ENCODE data around the gene HBQ1.
"Not testable (repeated sequence)": the region's sequence is repeated elsewhere in the genome, so short reads cannot be mapped to it uniquely, and the experiment has no call there.

The HBQ1 gene

DNA sequence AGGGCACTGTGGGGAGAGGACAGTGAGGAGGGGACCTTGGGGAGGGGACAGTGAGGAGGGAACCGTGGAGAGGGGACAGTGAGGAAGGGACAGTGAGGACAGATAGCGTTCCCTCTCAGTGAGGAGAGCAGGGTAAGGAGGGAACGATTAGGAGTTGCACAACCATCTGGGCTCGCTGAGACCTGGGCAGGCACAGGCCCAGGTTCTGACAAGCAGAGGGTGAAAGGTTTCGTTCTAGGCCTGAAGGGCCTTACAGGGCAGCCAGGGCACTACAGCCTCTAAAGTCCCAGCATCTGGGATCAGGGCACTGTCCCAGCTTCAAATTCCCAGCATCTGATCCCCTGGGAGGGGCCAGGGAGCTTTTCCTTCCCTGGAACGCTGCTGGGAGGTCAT lies 27.1 kb upstream of the HBQ1 start:
- H3K27ac Mint-ChIP-seq, H3K4me3 Mint-ChIP-seq, H3K36me3 Mint-ChIP-seq, DNase-seq, H3K9me3 Mint-ChIP-seq, CTCF ChIA-PET: not testable (repeated sequence)
- Mint-ChIP-seq H3K27me3 (peaks cover 74% of the 10 kb centered on the region), H3K4me1 (peaks cover 11% of the 10 kb centered on the region)

DNA sequence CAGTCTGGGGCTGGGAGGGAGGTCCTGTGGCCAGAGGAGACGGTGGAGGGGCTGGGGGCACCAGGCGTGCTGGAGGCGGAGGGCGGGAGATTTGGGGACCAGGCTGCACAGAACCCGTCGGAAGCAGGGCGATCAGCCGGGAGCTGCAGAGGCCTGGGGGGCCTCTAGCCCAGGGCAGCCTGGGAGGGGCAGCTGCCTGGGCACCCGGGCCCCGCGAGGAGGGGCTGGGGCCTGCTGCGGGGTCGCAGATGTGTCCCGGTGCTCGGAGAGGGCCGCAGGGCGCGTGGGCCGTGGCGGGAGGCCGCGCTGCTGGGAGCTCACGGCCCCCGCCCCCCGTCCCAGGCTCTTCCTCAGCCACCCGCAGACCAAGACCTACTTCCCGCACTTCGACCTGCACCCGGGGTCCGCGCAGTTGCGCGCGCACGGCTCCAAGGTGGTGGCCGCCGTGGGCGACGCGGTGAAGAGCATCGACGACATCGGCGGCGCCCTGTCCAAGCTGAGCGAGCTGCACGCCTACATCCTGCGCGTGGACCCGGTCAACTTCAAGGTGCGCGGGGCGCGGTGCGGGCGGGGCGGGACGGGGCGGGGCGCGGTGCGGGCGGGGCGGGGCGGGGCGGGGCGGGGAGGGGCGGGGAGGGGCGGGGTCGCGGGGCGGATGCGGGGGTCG lies 26.6 kb upstream of the HBQ1 start:
- Mint-ChIP-seq H3K4me1 (peaks cover 11% of the 10 kb centered on the region), H3K27me3 (peaks cover 72% of the 10 kb centered on the region)
- DNase-seq, CTCF ChIA-PET, H3K27ac Mint-ChIP-seq, H3K9me3 Mint-ChIP-seq, H3K4me3 Mint-ChIP-seq, H3K36me3 Mint-ChIP-seq: not testable (repeated sequence)

DNA sequence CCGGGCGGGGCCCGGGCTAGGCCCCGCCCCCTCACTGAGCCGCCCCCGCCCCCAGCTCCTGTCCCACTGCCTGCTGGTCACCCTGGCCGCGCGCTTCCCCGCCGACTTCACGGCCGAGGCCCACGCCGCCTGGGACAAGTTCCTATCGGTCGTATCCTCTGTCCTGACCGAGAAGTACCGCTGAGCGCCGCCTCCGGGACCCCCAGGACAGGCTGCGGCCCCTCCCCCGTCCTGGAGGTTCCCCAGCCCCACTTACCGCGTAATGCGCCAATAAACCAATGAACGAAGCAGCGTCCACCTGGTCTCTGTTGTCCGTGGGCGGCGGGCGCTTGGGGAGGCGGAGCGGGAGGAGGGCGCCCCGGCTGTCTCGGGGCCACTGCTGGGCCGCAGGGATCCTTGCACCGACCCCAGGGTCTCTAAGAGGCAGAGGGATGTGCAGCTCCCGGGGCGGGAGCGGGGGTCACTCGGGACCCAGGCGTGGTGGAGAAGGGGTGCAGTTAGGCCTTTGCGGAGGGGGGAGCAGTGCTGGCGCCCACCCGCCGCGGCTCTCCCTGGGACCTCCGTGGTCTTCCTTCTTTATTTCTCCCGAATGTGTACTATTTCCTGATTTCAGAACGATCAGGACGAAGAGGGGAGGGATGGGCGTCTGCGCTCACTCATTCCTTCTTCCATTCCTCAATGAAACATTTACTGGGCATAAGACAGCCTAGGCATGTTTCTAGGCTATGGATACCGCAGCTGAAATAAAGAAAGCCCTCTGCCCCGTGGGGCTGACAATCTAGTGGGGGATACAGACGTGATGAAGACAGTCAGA lies 25.8 kb upstream of the HBQ1 start:
- CTCF ChIA-PET: no interaction called here
- peaks cover 71% of the 10 kb centered on the region for H3K27me3 Mint-ChIP-seq
- no peaks in the 10 kb centered on the region for H3K36me3 Mint-ChIP-seq

DNA sequence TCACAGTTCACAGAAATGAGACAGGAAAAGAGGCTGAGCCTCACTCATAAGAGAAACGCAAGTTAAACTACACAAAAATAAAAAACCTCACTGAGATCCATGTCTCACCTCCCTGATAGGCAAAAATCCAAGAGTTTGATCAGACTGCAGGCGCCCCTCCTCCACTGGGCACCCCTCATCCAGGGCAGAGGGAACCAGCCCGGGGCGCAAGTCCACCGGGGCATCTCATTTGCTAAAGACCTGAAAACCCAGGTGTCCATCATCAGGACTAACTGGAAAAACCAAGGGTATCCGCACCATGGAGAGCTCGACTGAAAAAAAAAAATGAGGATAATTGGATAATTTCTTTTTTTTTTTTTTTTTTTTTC lies 25.2 kb upstream of the HBQ1 start:
- Mint-ChIP-seq H3K27me3 (peaks cover 70% of the 10 kb centered on the region), H3K9me3 (no peaks in the 10 kb centered on the region), H3K36me3 (no peaks in the 10 kb centered on the region), H3K27ac (peak overlapping the region; percentile 4), H3K4me1 (peaks cover 11% of the 10 kb centered on the region), H3K4me3 (peak overlapping the region; percentile 53)
- no peak for DNase-seq
- CTCF ChIA-PET: interaction anchor here (3.3 kb wide), 1 partner anchor 48 kb away, joined by 8 read pairs; no protein-coding TSS in a partner anchor

More for the DNA sequence above, 25.8 kb upstream of the HBQ1 start:
- Mint-ChIP-seq H3K27ac (no peak overlapping the region), H3K9me3 (no peaks in the 10 kb centered on the region), H3K4me3 (peak overlapping the region; percentile 53), H3K4me1 (peaks cover 11% of the 10 kb centered on the region)
- peak; percentile 36 for DNase-seq

DNA sequence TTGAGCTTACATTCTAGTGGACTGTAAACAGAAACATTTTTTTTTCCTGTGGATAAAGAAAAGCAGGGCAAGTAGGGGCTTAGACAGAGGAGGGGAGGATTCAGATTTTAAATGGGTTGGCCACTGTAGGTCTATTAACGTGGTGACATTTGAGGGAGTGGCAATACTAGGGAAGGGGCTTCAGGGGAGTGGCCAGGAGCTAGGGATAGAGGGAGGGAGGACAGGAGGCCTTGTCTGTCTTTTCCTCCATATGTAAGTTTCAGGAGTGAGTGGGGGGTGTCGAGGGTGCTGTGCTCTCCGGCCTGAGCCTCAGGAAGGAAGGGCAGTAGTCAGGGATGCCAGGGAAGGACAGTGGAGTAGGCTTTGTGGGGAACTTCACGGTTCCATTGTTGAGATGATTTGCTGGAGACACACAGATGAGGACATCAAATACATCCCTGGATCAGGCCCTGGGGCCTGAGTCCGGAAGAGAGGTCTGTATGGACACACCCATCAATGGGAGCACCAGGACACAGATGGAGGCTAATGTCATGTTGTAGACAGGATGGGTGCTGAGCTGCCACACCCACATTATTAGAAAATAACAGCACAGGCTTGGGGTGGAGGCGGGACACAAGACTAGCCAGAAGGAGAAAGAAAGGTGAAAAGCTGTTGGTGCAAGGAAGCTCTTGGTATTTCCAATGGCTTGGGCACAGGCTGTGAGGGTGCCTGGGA lies 21.0 kb upstream of the HBQ1 start:
- H3K27me3 Mint-ChIP-seq: peaks cover 75% of the 10 kb centered on the region
- peaks cover 10% of the 10 kb centered on the region for H3K4me1 Mint-ChIP-seq
- CTCF ChIA-PET: no interaction called here
- H3K36me3 Mint-ChIP-seq: no peaks in the 10 kb centered on the region
- no peak for DNase-seq
- no peaks in the 10 kb centered on the region for H3K9me3 Mint-ChIP-seq
- no peak overlapping the region for H3K27ac Mint-ChIP-seq
- no peak overlapping the region for H3K4me3 Mint-ChIP-seq

DNA sequence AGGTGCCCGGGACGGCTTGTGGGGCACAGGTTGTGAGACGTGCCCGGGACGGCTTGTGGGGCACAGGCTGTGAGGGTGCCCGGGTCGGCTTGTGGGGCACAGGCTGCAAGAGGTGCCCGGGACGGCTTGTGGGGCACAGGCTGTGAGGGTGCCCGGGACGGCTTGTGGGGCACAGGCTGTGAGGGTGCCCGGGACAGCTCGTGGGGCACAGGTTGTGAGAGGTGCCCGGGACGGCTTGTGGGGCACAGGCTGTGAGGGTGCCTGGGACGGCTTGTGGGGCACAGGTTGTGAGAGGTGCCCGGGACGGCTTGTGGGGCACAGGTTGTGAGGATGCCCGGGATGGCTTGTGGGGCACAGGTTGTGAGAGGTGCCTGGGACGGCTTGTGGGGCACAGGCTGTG lies 20.0 kb upstream of the HBQ1 start:
- H3K36me3 Mint-ChIP-seq, H3K4me3 Mint-ChIP-seq, H3K4me1 Mint-ChIP-seq, DNase-seq, CTCF ChIA-PET, H3K9me3 Mint-ChIP-seq, H3K27ac Mint-ChIP-seq: not testable (repeated sequence)
- H3K27me3 Mint-ChIP-seq: peaks cover 71% of the 10 kb centered on the region

DNA sequence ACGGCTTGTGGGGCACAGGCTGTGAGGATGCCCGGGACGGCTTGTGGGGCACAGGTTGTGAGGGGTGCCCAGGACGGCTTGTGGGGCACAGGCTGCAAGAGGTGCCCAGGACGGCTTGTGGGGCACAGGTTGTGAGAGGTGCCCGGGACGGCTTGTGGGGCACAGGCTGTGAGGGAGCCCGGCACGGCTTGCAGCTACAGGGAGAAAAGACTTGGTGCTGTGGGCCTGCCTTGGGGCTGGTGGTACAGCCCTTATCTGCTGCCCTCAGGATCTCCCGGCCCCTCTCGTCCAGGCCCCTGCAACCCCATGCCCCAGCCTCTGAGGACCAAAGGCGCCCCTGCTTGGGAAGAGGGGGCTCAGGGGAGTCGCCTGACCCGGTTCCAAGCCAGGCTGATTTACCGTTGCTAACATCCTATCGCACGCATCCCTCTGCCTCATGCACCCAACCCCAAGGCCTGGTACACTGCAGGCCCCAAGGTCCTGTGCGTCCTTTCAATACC lies 19.5 kb upstream of the HBQ1 start:
- DNase-seq: no peak
- Mint-ChIP-seq H3K36me3 (no peaks in the 10 kb centered on the region), H3K4me3 (no peak overlapping the region), H3K9me3 (no peaks in the 10 kb centered on the region), H3K27ac (no peak overlapping the region), H3K4me1 (peaks cover 2% of the 10 kb centered on the region), H3K27me3 (peaks cover 71% of the 10 kb centered on the region)
- CTCF ChIA-PET: no interaction called here

DNA sequence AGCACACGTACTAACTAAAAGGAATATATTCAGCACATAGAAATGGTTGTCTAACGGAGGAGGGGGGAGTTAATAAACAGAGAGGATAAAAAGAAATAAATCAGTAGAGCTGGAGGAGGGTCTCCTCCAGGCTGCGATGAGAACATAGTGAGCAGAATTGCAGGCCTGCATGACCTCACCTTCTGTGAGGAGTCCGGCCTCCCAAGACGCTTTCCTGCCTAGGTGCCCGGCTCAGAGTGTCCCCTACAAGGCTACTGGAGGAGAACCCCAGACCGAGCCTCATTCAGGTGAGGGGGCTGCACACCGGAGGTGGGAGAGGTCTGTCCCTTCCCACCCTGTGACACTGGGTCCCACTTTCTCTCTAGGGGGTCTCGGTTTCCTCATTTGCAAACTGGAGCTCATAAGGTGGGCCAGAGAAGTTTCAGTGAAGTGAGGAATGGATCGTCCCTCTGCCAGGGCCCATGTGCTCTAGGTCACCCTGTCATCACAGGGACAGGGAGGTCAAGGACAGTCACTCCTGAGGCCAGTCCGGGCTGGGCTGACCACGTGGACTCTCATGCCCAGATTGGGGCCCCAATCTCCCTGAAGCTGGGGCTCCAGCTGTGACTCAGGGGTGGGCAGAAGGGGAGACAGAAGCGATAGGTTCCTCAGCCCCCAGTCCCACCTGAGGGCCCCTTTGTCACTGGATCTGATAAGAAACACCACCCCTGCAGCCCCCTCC lies 17.8 kb upstream of the HBQ1 start:
- no peaks in the 10 kb centered on the region for H3K9me3 Mint-ChIP-seq
- no peaks in the 10 kb centered on the region for H3K36me3 Mint-ChIP-seq
- DNase-seq: no peak
- peaks cover 72% of the 10 kb centered on the region for H3K27me3 Mint-ChIP-seq
- no peak overlapping the region for H3K4me3 Mint-ChIP-seq
- peaks cover 5% of the 10 kb centered on the region for H3K4me1 Mint-ChIP-seq
- CTCF ChIA-PET: no interaction called here
- no peak overlapping the region for H3K27ac Mint-ChIP-seq

DNA sequence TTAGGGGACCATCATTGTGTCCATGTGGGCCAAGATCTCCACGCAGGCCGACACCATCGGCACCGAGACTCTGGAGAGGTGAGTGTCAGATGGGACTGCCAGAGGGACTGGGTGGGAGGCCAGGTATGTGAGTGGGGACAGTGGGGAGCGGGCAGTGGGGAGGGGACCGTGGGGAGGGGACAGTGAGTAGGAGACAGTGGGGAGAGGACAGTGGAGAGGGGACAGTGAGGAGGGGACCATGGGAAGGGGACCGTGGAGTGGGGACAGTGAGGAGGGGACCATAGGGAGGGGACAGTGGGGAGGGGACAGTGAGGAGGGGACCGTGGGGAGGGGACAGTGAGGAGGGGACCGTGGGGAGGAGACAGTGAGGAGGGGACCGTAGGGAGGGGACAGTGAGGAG lies 17.1 kb upstream of the HBQ1 start:
- H3K9me3 Mint-ChIP-seq, H3K4me1 Mint-ChIP-seq, DNase-seq, H3K4me3 Mint-ChIP-seq, H3K27ac Mint-ChIP-seq, CTCF ChIA-PET, H3K36me3 Mint-ChIP-seq: not testable (repeated sequence)
- peaks cover 78% of the 10 kb centered on the region for H3K27me3 Mint-ChIP-seq

DNA sequence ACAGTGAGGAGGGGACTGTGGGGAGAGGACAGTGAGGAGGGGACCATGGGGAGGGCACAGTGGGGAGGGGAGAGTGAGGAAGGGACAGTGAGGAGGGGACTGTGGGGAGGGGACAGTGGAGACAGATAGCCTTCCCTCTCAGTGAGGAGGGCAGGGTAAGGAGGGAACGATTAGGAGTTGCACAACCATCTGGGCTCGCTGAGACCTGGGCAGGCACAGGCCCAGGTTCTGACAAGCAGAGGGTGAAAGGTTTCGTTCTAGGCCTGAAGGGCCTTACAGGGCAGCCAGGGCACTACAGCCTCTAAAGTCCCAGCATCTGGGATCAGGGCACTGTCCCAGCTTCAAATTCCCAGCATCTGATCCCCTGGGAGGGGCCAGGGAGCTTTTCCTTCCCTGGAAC lies 16.6 kb upstream of the HBQ1 start:
- H3K4me1 Mint-ChIP-seq, DNase-seq, H3K27ac Mint-ChIP-seq, CTCF ChIA-PET, H3K4me3 Mint-ChIP-seq, H3K9me3 Mint-ChIP-seq, H3K36me3 Mint-ChIP-seq: not testable (repeated sequence)
- peaks cover 80% of the 10 kb centered on the region for H3K27me3 Mint-ChIP-seq

DNA sequence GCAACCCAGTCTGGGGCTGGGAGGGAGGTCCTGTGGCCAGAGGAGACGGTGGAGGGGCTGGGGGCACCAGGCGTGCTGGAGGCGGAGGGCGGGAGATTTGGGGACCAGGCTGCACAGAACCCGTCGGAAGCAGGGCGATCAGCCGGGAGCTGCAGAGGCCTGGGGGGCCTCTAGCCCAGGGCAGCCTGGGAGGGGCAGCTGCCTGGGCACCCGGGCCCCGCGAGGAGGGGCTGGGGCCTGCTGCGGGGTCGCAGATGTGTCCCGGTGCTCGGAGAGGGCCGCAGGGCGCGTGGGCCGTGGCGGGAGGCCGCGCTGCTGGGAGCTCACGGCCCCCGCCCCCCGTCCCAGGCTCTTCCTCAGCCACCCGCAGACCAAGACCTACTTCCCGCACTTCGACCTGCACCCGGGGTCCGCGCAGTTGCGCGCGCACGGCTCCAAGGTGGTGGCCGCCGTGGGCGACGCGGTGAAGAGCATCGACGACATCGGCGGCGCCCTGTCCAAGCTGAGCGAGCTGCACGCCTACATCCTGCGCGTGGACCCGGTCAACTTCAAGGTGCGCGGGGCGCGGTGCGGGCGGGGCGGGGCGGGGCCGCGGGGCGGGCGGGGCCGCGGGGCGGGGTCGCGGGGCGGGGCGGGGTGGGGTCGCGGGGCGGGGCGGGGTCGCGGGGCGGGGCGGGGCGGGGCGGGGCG lies 16.0 kb upstream of the HBQ1 start:
- H3K4me3 Mint-ChIP-seq, H3K36me3 Mint-ChIP-seq, H3K9me3 Mint-ChIP-seq, H3K27ac Mint-ChIP-seq, CTCF ChIA-PET, DNase-seq, H3K4me1 Mint-ChIP-seq: not testable (repeated sequence)
- H3K27me3 Mint-ChIP-seq: peaks cover 81% of the 10 kb centered on the region

DNA sequence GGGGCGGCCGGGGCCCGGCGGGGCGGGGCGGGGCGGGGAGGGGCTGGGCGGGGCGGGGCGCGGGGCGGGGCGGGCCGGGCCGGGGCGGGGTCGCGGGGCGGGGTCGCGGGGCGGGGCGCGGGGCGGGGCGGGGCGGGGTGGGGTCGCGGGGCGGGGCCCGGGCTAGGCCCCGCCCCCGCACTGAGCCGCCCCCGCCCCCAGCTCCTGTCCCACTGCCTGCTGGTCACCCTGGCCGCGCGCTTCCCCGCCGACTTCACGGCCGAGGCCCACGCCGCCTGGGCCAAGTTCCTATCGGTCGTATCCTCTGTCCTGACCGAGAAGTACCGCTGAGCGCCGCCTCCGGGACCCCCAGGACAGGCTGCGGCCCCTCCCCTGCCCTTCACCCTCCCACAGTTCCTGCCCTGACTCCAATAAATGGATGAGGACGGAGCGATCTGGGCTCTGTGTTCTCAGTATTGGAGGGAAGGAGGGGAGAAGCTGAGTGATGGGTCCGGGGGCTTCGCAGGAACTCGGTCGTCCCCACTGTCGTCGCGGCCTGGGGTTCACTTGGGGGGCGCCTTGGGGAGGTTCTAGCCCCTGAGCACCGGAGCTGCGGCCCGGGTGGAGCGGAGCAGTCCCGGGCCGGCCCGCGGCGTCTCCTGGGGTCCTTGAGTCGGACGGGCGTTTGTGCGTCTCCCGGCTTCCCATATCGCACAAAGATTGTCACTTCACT lies 15.3 kb upstream of the HBQ1 start:
- Mint-ChIP-seq H3K9me3 (no peaks in the 10 kb centered on the region), H3K4me1 (peaks cover 5% of the 10 kb centered on the region), H3K27ac (no peak overlapping the region), H3K4me3 (no peak overlapping the region), H3K27me3 (peaks cover 82% of the 10 kb centered on the region), H3K36me3 (no peaks in the 10 kb centered on the region)
- no peak for DNase-seq
- CTCF ChIA-PET: interaction anchor here (0.6 kb wide), 1 partner anchor 68 kb away, joined by 3 read pairs; no protein-coding TSS in a partner anchor

All from activated naive CD4-positive, alpha-beta T cell treated with anti-CD3 and anti-CD28 coated beads, Interleukin-2, amount 10 ng/mL, durations not matched to agents 7 days and 5 days (primary cell).